Neutrophil (primary cell): ENCODE measurements around the gene HEATR1.
"Not testable (repeated sequence)": the region's sequence is repeated elsewhere in the genome, so short reads cannot be mapped to it uniquely, and the experiment has no call there.

ENCODE experiments used
- H3K27ac ChIP-seq: fragments of 200-600 bp; sonication (generic); 2 replicates; pipeline ENCODE4 v1.5.1; 2016; ENCODE audit warnings: mild to moderate bottlenecking, moderate library complexity
- H3K27me3 ChIP-seq: fragments of 200-600 bp; sonication (generic); 2 replicates; pipeline ENCODE4 v1.6.0; 2016; ENCODE audit warnings: mild to moderate bottlenecking
- H3K36me3 ChIP-seq: fragments of 200-600 bp; sonication (generic); 2 replicates; pipeline ENCODE4 v1.5.1; 2017
- H3K4me1 ChIP-seq, 2 experiments: fragments of 200-600 bp in 1 of 2; sonication (generic) in 1 of 2; 1 replicate in 1 of 2; 2 replicates in 1 of 2; pipeline versions ENCODE4 v1.5.1 to v1.6.1; 2013 to 2016; ENCODE audit warnings: low read depth in 1 of 2, low read length in 1 of 2, mild to moderate bottlenecking in 1 of 2, moderate library complexity in 1 of 2; ENCODE audit not compliant: control insufficient read depth in 1 of 2, insufficient read depth in 1 of 2
- H3K4me3 ChIP-seq, 2 experiments: fragments of 200-600 bp in 1 of 2; sonication (generic) in 1 of 2; 1 replicate in 1 of 2; 2 replicates in 1 of 2; pipeline ENCODE4 v1.5.1; 2013 to 2016; ENCODE audit warnings: low read depth in 1 of 2, low read length in 1 of 2, mild to moderate bottlenecking in 1 of 2, moderate library complexity in 1 of 2
- H3K9me3 ChIP-seq: fragments of 200-600 bp; sonication (generic); 2 replicates; pipeline ENCODE4 v1.5.1; 2016
- TF ChIP-seq, protein P1 (sequence below): fragments of 200-600 bp; sonication (generic); IDR thresholded peaks from 2 replicates; pipeline ENCODE4 v1.5.1; 2016; ENCODE audit warnings: antibody characterized with exemption

Gene HEATR1

DNA sequence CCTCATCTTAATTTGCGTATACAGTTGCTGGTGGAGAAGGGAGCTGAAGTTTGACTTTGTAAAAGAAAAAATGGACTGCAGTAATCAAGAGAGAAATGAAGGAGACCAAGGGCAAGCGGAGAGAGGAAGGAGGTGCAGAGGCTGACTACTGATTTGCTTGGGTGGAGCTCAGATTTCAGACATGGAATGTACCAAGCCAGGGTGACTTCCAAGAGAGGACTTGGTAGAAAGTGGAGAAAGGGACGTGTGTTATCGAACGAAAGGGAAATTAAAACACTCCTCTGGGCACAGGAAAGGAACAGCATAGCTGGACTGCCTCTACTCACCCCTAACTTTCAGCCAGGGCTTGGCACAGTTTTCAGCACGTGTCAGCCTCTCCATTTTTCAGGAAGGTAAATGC lies 15.1 kb upstream of the HEATR1 start:
- peaks cover 74% of the 10 kb centered on the region for H3K27me3 ChIP-seq
- no peaks in the 10 kb centered on the region for H3K4me1 ChIP-seq
- H3K36me3 ChIP-seq: no peaks in the 10 kb centered on the region
- H3K4me3 ChIP-seq: no peak overlapping the region
- H3K27ac ChIP-seq: no peak overlapping the region
- TF ChIP-seq, protein P1, sequence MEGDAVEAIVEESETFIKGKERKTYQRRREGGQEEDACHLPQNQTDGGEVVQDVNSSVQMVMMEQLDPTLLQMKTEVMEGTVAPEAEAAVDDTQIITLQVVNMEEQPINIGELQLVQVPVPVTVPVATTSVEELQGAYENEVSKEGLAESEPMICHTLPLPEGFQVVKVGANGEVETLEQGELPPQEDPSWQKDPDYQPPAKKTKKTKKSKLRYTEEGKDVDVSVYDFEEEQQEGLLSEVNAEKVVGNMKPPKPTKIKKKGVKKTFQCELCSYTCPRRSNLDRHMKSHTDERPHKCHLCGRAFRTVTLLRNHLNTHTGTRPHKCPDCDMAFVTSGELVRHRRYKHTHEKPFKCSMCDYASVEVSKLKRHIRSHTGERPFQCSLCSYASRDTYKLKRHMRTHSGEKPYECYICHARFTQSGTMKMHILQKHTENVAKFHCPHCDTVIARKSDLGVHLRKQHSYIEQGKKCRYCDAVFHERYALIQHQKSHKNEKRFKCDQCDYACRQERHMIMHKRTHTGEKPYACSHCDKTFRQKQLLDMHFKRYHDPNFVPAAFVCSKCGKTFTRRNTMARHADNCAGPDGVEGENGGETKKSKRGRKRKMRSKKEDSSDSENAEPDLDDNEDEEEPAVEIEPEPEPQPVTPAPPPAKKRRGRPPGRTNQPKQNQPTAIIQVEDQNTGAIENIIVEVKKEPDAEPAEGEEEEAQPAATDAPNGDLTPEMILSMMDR: no peak
- no peaks in the 10 kb centered on the region for H3K9me3 ChIP-seq

GRCh38 chr1:236618507-236618906 lies 14.2 kb upstream of the HEATR1 start:
- no peak overlapping the region for H3K4me3 ChIP-seq
- H3K36me3 ChIP-seq: no peaks in the 10 kb centered on the region
- H3K4me1 ChIP-seq: no peaks in the 10 kb centered on the region
- no peak overlapping the region for H3K27ac ChIP-seq
- H3K9me3 ChIP-seq: no peaks in the 10 kb centered on the region
- TF ChIP-seq, protein P1: no peak
- H3K27me3 ChIP-seq: peaks cover 74% of the 10 kb centered on the region

GRCh38 chr1:236615399-236616148 lies 11.3 kb upstream of the HEATR1 start:
- no peaks in the 10 kb centered on the region for H3K9me3 ChIP-seq
- H3K27me3 ChIP-seq: peaks cover 87% of the 10 kb centered on the region
- H3K4me3 ChIP-seq: no peak overlapping the region
- TF ChIP-seq, protein P1: no peak
- H3K4me1 ChIP-seq: no peaks in the 10 kb centered on the region
- no peak overlapping the region for H3K27ac ChIP-seq
- H3K36me3 ChIP-seq: no peaks in the 10 kb centered on the region

- H3K36me3 ChIP-seq: no peaks in the 10 kb centered on the region
- H3K27me3 ChIP-seq: peaks cover 98% of the 10 kb centered on the region
- H3K9me3 ChIP-seq: no peaks in the 10 kb centered on the region
- H3K27ac ChIP-seq: no peak overlapping the region
- TF ChIP-seq, protein P1: no peak
- no peak overlapping the region for H3K4me3 ChIP-seq
- H3K4me1 ChIP-seq: no peaks in the 10 kb centered on the region
These were observed 8.0 kb upstream of the HEATR1 start for GRCh38 chr1:236612349-236612748.

- H3K9me3 ChIP-seq: no peaks in the 10 kb centered on the region
These were observed 4.8 kb upstream of the HEATR1 start for GRCh38 chr1:236608930-236609726.

GRCh38 chr1:236607597-236607996 lies 3.3 kb upstream of the HEATR1 start:
- not testable (repeated sequence) for H3K36me3 ChIP-seq, H3K9me3 ChIP-seq, H3K27ac ChIP-seq, H3K4me3 ChIP-seq
- Histone ChIP-seq H3K27me3 (peaks cover 74% of the 10 kb centered on the region), H3K4me1 (peaks cover 11% of the 10 kb centered on the region in 2 experiments)

More at GRCh38 chr1:236608930-236609726, 4.8 kb upstream of the HEATR1 start:
- Histone ChIP-seq H3K27ac (no peak overlapping the region), H3K4me1 (peaks cover 5 to 6% of the 10 kb centered on the region in 2 experiments), H3K27me3 (peaks cover 89% of the 10 kb centered on the region), H3K36me3 (no peaks in the 10 kb centered on the region), H3K4me3 (no peak overlapping the region)
- TF ChIP-seq, protein P1: no peak
